GM18858 (cell line): ENCODE results near the gene FBXO31.
"Not testable (repeated sequence)": the region's sequence is repeated elsewhere in the genome, so short reads cannot be mapped to it uniquely, and the experiment has no call there.

Experiments
- ATAC-seq: cut with Tn5 transposase; IDR thresholded peaks from one replicate; pipeline ENCODE4 v1.9.1; 2021; ENCODE audit not compliant: unreplicated experiment

FBXO31 gene

DNA sequence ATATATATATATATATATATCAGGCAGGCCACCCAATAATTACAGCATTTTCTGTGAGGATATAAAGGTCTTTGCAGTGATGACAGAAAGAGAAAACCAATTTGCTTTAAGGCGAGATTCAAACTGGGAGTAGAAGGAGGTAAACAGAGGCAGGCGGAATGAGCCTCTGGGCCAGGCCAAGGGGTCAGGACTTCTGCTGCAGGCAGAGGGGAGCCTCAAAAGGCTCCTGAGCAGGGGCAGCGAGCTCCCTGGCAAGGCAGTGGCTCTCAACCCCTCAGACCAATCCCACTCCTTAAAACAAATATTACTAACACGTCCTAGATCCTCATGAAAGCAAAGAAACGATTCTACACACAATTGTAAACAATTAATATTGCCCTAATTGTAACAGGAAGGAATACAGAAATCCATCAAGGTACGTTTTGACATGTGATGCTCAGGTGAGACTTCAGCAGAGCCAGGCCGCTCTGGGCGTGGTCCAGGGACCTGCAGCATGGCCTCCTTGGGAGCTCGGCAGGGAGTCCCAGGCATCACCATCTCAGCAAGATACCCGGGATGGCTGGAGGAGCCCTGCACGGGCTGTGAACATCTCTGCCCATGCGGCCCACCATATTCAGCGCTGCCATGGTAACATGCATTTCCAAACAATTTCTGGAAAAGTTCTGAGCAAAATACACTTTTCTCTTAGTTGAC, 18.4 kb downstream of the FBXO31 start:
- no peak for ATAC-seq

GRCh38 chr16:87363771-87364455, 19.7 kb downstream of the FBXO31 start:
- ATAC-seq: no peak

GRCh38 chr16:87362828-87363559, 20.6 kb downstream of the FBXO31 start:
- not testable (repeated sequence) for ATAC-seq

GRCh38 chr16:87361916-87362619, 21.5 kb downstream of the FBXO31 start:
- no peak for ATAC-seq

- ATAC-seq: no peak
Measured at GRCh38 chr16:87360862-87361610, 22.5 kb downstream of the FBXO31 start.

DNA sequence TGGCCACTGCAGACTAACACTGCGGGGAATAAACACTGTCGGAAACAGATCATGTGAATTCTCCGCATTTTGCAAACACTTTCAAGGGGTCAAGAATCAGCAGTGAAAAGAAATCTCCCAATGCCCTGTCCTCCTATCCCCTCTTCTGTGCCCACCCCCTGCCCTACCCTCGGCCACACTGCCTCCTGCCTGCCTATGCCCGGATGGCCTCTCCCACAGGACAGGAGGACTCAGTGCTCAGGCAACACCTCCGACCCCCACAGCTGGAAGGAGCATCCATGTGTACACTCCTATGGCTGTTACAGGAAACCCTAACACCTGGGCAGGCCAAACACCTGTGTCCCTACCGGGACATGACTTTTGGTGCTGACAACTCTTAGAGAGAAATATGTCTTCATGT, 24.5 kb downstream of the FBXO31 start:
- no peak for ATAC-seq

DNA sequence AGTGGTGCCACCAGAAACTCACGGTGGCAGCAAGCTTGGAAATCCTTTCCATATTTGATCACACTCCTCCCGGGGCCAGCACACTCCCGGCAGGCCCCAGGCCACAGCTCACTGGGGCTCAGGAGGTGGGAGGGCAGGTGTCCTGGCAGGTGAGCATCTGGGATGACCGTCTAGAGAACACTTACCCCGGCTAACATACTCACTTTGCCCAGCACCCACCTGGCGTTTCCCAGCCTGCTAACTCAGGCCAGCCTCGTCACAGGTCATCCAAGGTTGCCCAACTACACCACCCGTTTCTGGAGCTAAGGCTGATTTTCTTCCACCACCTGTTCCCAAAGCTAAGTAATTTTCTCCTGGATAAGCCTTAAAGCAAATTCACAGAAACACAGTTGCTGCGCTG, 24.9 kb downstream of the FBXO31 start:
- no peak for ATAC-seq

- no peak for ATAC-seq
Measured at GRCh38 chr16:87358250-87358649, 25.3 kb downstream of the FBXO31 start.

- ATAC-seq: no peak
Measured at GRCh38 chr16:87356491-87356853, 27.1 kb downstream of the FBXO31 start.

- ATAC-seq: no peak
Measured at GRCh38 chr16:87353613-87354012, 30.0 kb downstream of the FBXO31 start.

DNA sequence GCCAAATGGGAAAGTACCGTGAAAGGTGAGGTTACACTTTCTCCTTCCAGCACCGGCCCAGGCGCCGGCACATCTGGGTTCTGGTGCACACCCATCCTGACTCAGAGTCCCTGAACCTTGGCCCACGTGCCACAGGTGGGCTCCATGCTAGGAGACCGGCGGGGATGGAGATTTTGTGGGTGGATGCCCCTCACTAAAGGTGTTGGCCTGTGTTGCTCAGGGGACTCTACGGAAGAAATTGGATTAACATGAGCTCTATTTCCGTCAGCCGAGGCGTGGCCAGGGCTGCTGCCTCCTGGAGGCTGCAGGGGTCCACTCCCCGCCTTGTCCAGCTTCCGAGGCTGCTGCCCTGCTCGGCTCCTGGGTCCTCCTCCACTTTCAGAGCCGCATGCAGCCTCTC, 30.8 kb downstream of the FBXO31 start:
- no peak for ATAC-seq

DNA sequence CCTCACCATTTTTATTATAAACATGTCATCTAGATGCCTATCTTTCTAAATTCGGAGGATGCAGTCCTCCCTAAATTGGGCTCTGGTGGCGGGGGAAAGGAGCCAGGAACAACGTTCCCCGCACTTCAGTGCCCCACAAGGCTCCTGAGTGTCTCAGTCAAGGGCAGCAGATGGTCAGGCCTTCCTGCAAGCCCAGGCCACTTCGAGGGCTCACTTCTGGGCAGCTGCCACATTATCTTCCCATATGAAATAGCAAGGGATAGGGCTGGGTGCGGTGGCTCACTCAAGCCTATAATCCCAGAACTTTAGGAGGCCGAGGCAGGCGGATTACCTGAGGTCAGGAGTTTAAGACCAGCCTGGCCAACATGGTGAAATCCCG, 32.3 kb downstream of the FBXO31 start:
- no peak for ATAC-seq

- ATAC-seq: no peak
Measured at GRCh38 chr16:87350681-87351319, 32.8 kb downstream of the FBXO31 start.

DNA sequence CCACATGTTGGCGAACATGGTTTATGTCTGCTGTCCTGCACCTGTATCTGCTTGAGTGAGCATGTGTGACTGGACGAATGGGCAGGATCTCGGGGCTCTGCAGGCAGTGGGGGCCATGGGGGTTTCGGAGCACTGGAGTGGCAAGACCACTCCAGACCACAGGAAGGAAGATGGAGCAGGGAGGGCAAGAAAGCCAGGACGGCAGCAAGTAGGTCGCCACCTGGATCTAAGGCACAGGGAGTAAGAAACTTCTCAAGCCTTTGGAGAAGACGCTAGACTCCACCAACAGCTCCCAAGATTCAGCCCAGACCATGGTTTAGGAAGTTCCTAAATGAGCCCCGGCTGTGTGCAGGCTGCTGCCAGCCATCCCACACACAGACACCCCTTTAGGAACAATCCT, 33.5 kb downstream of the FBXO31 start:
- no peak for ATAC-seq

GRCh38 chr16:87348616-87349157, 34.9 kb downstream of the FBXO31 start:
- no peak for ATAC-seq

GRCh38 chr16:87347932-87348615, 35.5 kb downstream of the FBXO31 start:
- ATAC-seq: no peak

GRCh38 chr16:87346517-87347060, 37.0 kb downstream of the FBXO31 start:
- ATAC-seq: no peak

DNA sequence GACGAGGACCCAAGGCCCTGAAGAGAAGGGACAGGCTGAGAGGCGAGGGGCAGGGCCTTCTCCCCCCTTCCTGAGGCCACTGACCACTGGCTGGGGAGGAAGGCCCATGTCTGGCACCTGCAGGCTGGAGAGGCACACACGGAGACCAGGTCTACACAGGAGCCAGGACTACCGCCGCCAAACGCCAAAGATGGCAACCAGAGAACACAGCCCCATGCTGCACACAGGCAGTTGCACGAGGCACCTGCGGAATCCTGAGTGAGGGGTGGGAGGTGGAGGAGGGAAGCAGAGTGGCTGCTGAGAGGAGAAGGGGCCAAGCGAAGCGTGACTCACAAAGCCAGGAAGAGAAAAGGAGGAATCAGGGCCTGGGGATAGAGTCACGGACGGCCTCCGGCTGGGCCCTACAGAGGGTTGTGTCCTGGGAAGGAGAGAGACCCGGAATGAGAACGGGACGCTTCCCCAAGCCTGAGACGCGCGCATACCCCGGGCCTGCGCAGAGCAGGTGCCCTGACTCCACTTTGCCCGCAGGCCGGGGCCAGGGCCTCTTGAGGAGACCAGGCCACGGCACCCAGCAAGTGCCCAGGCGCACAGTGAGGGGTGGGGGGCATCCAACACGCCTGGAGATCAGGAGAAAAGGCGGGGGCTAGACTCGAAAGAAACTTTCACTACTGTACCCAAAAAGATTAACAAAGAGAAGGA, 37.7 kb downstream of the FBXO31 start:
- ATAC-seq: no peak
